Subcutaneous adipose tissue (tissue), 4 donors: ENCODE data around the gene CLCNKB. TPM values are rescaled to one million over a fixed set of nuclear protein-coding genes. Genes with fewer than 3 reads are reported as not detected.

Experiments
- CTCF ChIP-seq: fragments of 450-650 bp; IDR thresholded peaks from one replicate; pipeline ENCODE4 v1.5.1; 2016; ENCODE audit warnings: low read depth, mild to moderate bottlenecking, control low read depth, antibody characterized with exemption, moderate library complexity
- total RNA-seq, 4 donors: library from RNA; depleted of rRNA; stranded (reverse); fragments of >200 nt; gene quantifications; one replicate each; pipeline ENCODE4 v1.1.0, GENCODE V29; 2016

Gene CLCNKB
- total RNA-seq, 4 donors from 2014 or later = 0.17 to 0.44 TPM; not detected in 2

GRCh38 chr1:16094453-16095158 is 51.0 kb downstream of the CLCNKB start:
- no peak for TF ChIP-seq CTCF

GRCh38 chr1:16095447-16095846 is 51.9 kb downstream of the CLCNKB start:
- no peak for TF ChIP-seq CTCF

- no peak for TF ChIP-seq CTCF
Observed at GRCh38 chr1:16099412-16099811, 55.8 kb downstream of the CLCNKB start.

- no peak for TF ChIP-seq CTCF
Observed at GRCh38 chr1:16101623-16102022, 58.0 kb downstream of the CLCNKB start.

Other genes with a start within 250 kb of the CLCNKB start
- gene UQCRHL, start 236.1 kb upstream of the CLCNKB start, total RNA-seq = 1 to 10 TPM; 1.5 to 2.6 (median 1.7) TPM
- gene SPEN, start 196.1 kb upstream of the CLCNKB start, total RNA-seq = 10 to 100 TPM; 44.0 to 83.3 (median 67.1) TPM
- 10 to 100 TPM; 21.6 to 42.0 (median 25.4) TPM for gene ZBTB17, start 67.7 kb upstream of the CLCNKB start, total RNA-seq
- gene SRARP, start 39.5 kb upstream of the CLCNKB start, total RNA-seq = not detected
- gene HSPB7, start 25.7 kb upstream of the CLCNKB start, total RNA-seq = 100 to 1,000 TPM in 3 of 4 donors, 10 to 100 TPM in 1; 32.3 to 429 (median 122) TPM
- gene CLCNKA, start 21.7 kb upstream of the CLCNKB start, total RNA-seq = 1 to 10 TPM in 1 of 4 donors, under 1 TPM in 1, not detected in 2; 0.66 to 1.5 TPM
- under 1 TPM in 1 of 4 donors, not detected in 3; 0.51 TPM for gene FAM131C, start 29.9 kb downstream of the CLCNKB start, total RNA-seq
- 10 to 100 TPM in 1 of 4 donors, 1 to 10 TPM in 3; 3.6 to 20.3 (median 7.3) TPM for gene EPHA2, start 112.3 kb downstream of the CLCNKB start, total RNA-seq
- 10 to 100 TPM in 1 of 4 donors, 1 to 10 TPM in 3; 1.1 to 16.0 (median 3.3) TPM for gene ARHGEF19, start 168.9 kb downstream of the CLCNKB start, total RNA-seq
- 1 to 10 TPM; 1.0 to 3.4 (median 2.3) TPM for gene CPLANE2, start 193.4 kb downstream of the CLCNKB start, total RNA-seq